Endothelial cell of umbilical vein (primary cell): ENCODE measurements around the gene EDC3. TPM values are rescaled to one million over a fixed set of nuclear protein-coding genes. Genes with fewer than 3 reads are reported as not detected.

Source experiments
- BruUV-seq: library from RNA; stranded (reverse); fragments of 400-500 nt; replicated peaks from 2 replicates; lab custom pipeline; 2021; lab: Mats Ljungman, UMichigan
- CTCF ChIA-PET: fragments of 300-600, 350-600 bp; sonication (Branson Sonifier 250); formaldehyde crosslinking; loops from one replicate; lab custom pipeline; 2021; ENCODE audit warnings: antibody characterized with exemption, inconsistent platforms; lab: Charles Lee
- POLR2A ChIA-PET: fragments of 300-600, 350-600 bp; sonication (Branson Sonifier 250); formaldehyde crosslinking; loops from one replicate; lab custom pipeline; 2021; ENCODE audit warnings: antibody characterized with exemption, inconsistent platforms; lab: Charles Lee
- DNase-seq: peaks from one replicate; pipeline ENCODE4 v3.0.0-alpha.2; 2011; ENCODE audit warnings: low read depth, low spot score
- FAIRE-seq: peaks from 2 replicates; lab custom pipeline; 2011; peaks lifted over from hg19 to GRCh38; lab: Jason Lieb, UNC
- H2AFZ ChIP-seq: 2 replicates; pipeline ENCODE4 v1.6.0; 2012; ENCODE audit warnings: low read depth, low read length, control low read depth, inconsistent platforms
- H3K27ac ChIP-seq: 2 replicates; pipeline ENCODE4 v1.5.1; 2011; ENCODE audit warnings: low read depth, mild to moderate bottlenecking, control low read depth, low read length, moderate library complexity; ENCODE audit not compliant: insufficient read depth
- H3K27me3 ChIP-seq, 2 experiments: 2 replicates each; pipeline versions ENCODE4 v1.6.0 to v1.6.1; 2011; ENCODE audit warnings: low read length in 2 of 2, mixed read lengths in 1 of 2; ENCODE audit not compliant: control insufficient read depth in 2 of 2, insufficient read depth in 2 of 2
- H3K36me3 ChIP-seq, 2 experiments: 2 replicates in 1 of 2; 3 replicates in 1 of 2; pipeline ENCODE4 v1.5.1; 2011; ENCODE audit warnings: low read length in 2 of 2, mild to moderate bottlenecking in 1 of 2, moderate library complexity in 1 of 2; ENCODE audit not compliant: control insufficient read depth in 2 of 2, insufficient read depth in 2 of 2; ENCODE audit errors: extremely low read depth in 1 of 2
- H3K4me1 ChIP-seq: 3 replicates; pipeline ENCODE4 v1.5.1; 2011; ENCODE audit warnings: mild to moderate bottlenecking, low read length; ENCODE audit not compliant: control insufficient read depth, insufficient read depth; ENCODE audit errors: extremely low read depth
- H3K4me2 ChIP-seq: 2 replicates; pipeline ENCODE4 v1.6.1; 2011; ENCODE audit warnings: low read length, control low read depth, mixed read lengths; ENCODE audit not compliant: insufficient read depth
- H3K4me3 ChIP-seq, 3 experiments: fragments of 200-600 bp in 1 of 3; sonication (generic), shearing (Covaris generic) in 1 of 3; replicated peaks in 1 of 3; 2 replicates each; pipeline ENCODE4 v1.5.1; 2011 to 2016; ENCODE audit warnings: control low read depth in 3 of 3, low read length in 3 of 3, mild to moderate bottlenecking in 2 of 3, inconsistent platforms in 1 of 3, low read depth in 1 of 3, moderate library complexity in 1 of 3; ENCODE audit not compliant: insufficient read depth in 1 of 3
- H3K79me2 ChIP-seq: 2 replicates; pipeline ENCODE4 v1.6.0; 2012; ENCODE audit warnings: low read length, inconsistent platforms; ENCODE audit not compliant: control insufficient read depth, insufficient read depth
- H3K9ac ChIP-seq: replicated peaks from 2 replicates; pipeline ENCODE3; 2011; ENCODE audit warnings: low read length, control low read depth; ENCODE audit not compliant: insufficient read depth; ENCODE audit errors: extremely low read depth
- H3K9me1 ChIP-seq: replicated peaks from 3 replicates; pipeline ENCODE4 v1.6.0; 2011; ENCODE audit warnings: mild to moderate bottlenecking, low read length; ENCODE audit not compliant: control insufficient read depth, insufficient read depth; ENCODE audit errors: extremely low read depth
- H3K9me3 ChIP-seq: replicated peaks from 2 replicates; pipeline ENCODE4 v1.5.1; 2012; ENCODE audit warnings: low read length, inconsistent platforms; ENCODE audit not compliant: control insufficient read depth, insufficient read depth
- H4K20me1 ChIP-seq: replicated peaks from 2 replicates; pipeline ENCODE3; 2011; ENCODE audit warnings: mild to moderate bottlenecking, low read length; ENCODE audit not compliant: control insufficient read depth, insufficient read depth; ENCODE audit errors: extremely low read depth
- CTCF ChIP-seq, 2 donors: IDR thresholded peaks; 1 replicate in 1 of 2; 2 replicates in 1 of 2; pipeline ENCODE4 v1.5.1; 2011; ENCODE audit warnings: low read length in 2 of 2, mild to moderate bottlenecking in 2 of 2, moderate library complexity in 2 of 2, control low read depth in 1 of 2, inconsistent platforms in 1 of 2, low read depth in 1 of 2; ENCODE audit not compliant: insufficient read depth in 1 of 2; ENCODE audit errors: extremely low read depth in 1 of 2
- EZH2 ChIP-seq: IDR thresholded peaks from 2 replicates; pipeline ENCODE4 v1.6.1; 2012; ENCODE audit warnings: borderline replicate concordance, low read depth, mild to moderate bottlenecking, moderate library complexity, low read length, inconsistent platforms; ENCODE audit not compliant: severe bottlenecking
- FOS ChIP-seq: IDR thresholded peaks from 2 replicates; pipeline ENCODE4 v1.6.1; 2011; ENCODE audit warnings: mild to moderate bottlenecking, low read length, moderate library complexity, borderline replicate concordance; ENCODE audit not compliant: insufficient read depth
- GATA2 ChIP-seq: IDR thresholded peaks from 2 replicates; pipeline ENCODE4 v1.7.0; 2011; ENCODE audit warnings: low read depth, mild to moderate bottlenecking, moderate library complexity, mixed read lengths, low read length; ENCODE audit not compliant: insufficient read length, insufficient read depth
- JUN ChIP-seq: IDR thresholded peaks from 2 replicates; pipeline ENCODE4 v1.6.1; 2011; ENCODE audit warnings: borderline replicate concordance, low read depth; ENCODE audit not compliant: insufficient read length, insufficient read depth
- MYC ChIP-seq: IDR thresholded peaks from one replicate; pipeline ENCODE4 v1.6.1; 2011; ENCODE audit warnings: mild to moderate bottlenecking, low read depth, low read length
- POLR2A ChIP-seq: IDR thresholded peaks from 2 replicates; pipeline ENCODE4 v1.6.1; 2012; ENCODE audit warnings: low read depth, mild to moderate bottlenecking, control low read depth, low read length
- POLR2AphosphoS5 ChIP-seq: IDR thresholded peaks from 2 replicates; pipeline ENCODE4 v1.6.1; 2012; ENCODE audit warnings: low read depth, mild to moderate bottlenecking, control low read depth, low read length, moderate library complexity; ENCODE audit not compliant: insufficient read depth
- dilution Hi-C: fragments of 300-500 bp; cut with MboI; formaldehyde crosslinking; loops from one replicate; pipeline ENCODE4 v1.15.0; 2019; ENCODE audit warnings: low sequenced_read_pairs; ENCODE audit not compliant: extremely low pct_ligation_motif_present
- intact Hi-C: fragments of 100-400 bp; cut with micrococcal nuclease; formaldehyde crosslinking; loops from one replicate; pipeline ENCODE4 v1.10.0; 2022
- polyA plus RNA-seq, 4 experiments: library from polyadenylated mRNA; depleted of rRNA in 3 of 4; stranded (reverse) in 3 of 4; unstranded in 1 of 4; fragments of >200 nt; gene quantifications; 2 replicates each; pipeline versions ENCODE4 v1.2.1 to v1.2.3, GENCODE V29; 2011 to 2012; ENCODE audit warnings: missing spikeins in 1 of 4
- total RNA-seq: library from RNA; stranded (reverse); gene quantifications from 2 replicates; pipeline ENCODE4 v1.2.3, GENCODE V29; 2021
- TF ChIP-seq, protein P1 (sequence below): IDR thresholded peaks from 2 replicates; pipeline ENCODE4 v1.6.1; 2011; ENCODE audit not compliant: insufficient read depth, insufficient read length

Gene EDC3
- total and polyA plus RNA-seq, 2 donors (not counting 3 experiments of a cell fraction or from before 2014, with no cell fraction given), result 55.9 to 56.5 TPM

DNA sequence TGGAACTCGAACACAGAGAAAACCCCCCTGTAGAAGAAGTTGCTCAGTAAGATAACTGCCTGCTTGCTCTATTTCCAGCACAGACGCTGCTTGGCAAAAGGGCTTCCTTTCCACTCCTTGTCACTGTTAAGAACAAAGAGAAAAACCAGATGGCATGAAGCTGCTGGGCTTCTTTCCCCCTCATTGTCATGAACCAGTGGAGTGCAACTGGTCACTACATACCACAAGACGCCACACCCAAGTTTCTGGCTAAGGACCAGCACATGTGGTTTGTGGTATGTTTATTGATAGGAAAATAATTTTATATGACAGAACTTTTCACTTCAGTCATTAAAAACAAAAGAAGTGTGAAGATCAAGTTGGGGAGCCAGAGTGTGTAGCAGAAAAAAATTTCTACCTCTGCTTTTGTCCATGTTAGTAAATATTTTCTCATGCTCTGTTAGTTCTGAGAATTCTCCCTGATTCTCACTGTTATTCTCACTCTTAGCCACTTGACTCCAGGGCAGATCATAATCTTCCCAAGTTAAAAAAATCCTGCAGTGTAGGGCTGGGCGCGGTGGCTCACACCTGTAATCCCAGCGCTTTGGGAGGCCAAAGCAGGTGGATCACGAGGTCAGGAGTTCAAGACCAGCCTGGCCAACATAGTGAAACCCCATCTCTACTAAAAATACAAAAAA, 42.3 kb downstream of the EDC3 start:
- intact Hi-C loops (no loop called here), dilution Hi-C loops (no loop called here)
- H3K4me3 ChIP-seq, result no peak overlapping the region
- POLR2A ChIA-PET, result no interaction called here
- no peak overlapping the region for H2AFZ ChIP-seq
- no peak overlapping the region for H3K4me2 ChIP-seq
- no peaks in the 10 kb centered on the region for H4K20me1 ChIP-seq
- H3K79me2 ChIP-seq, result peaks cover 9% of the 10 kb centered on the region
- peak; percentile 68 for FAIRE-seq
- peaks cover 40% of the 10 kb centered on the region for H3K4me1 ChIP-seq
- TF ChIP-seq EZH2, result no peak
- TF ChIP-seq MYC, result no peak
- TF ChIP-seq, protein P1, sequence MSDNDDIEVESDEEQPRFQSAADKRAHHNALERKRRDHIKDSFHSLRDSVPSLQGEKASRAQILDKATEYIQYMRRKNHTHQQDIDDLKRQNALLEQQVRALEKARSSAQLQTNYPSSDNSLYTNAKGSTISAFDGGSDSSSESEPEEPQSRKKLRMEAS, result no peak
- no peak for TF ChIP-seq POLR2A
- TF ChIP-seq GATA2, result no peak
- no peak for TF ChIP-seq FOS
- no peak for TF ChIP-seq CTCF (IDR thresholded peaks at IDR 0.05; ENCODE audit: extremely low read depth in 1 of 2, insufficient read depth in 1 of 2, low read depth in 1 of 2, low read length in 2 of 2)
- no peak for TF ChIP-seq POLR2AphosphoS5
- no peak for TF ChIP-seq JUN
- BruUV-seq, result no TSS peak
- no peaks in the 10 kb centered on the region for H3K27me3 ChIP-seq
- H3K9me1 ChIP-seq, result no peaks in the 10 kb centered on the region
- CTCF ChIA-PET, result interaction anchor here (0.7 to 2.1 kb wide), 5 partner anchors 10 to 244 kb away, joined by 3 to 10 read pairs (median 6); no protein-coding TSS in a partner anchor
- H3K9me3 ChIP-seq, result no peaks in the 10 kb centered on the region
- H3K36me3 ChIP-seq, result no peaks in the 10 kb centered on the region
- peak; percentile 61 for DNase-seq
- peak overlapping the region; percentile 53 for H3K27ac ChIP-seq
- no peak overlapping the region for H3K9ac ChIP-seq
